Upper lobe of left lung (tissue), 4 donors: ENCODE data around the gene GPR180.

Source experiments
- EP300 ChIP-seq, 4 donors: sonication (generic); formaldehyde crosslinking; IDR thresholded peaks; one replicate each; pipeline ENCODE4 v1.5.1; 2017; ENCODE audit warnings: antibody characterized with exemption in 4 of 4, control low read depth in 2 of 4
- POLR2A ChIP-seq, 4 donors: fragments of 450-650 bp; IDR thresholded peaks; one replicate each; pipeline ENCODE4 v1.5.1; 2016 to 2017; ENCODE audit warnings: antibody characterized with exemption in 4 of 4, mild to moderate bottlenecking in 2 of 4
- POLR2AphosphoS5 ChIP-seq, 2 donors: sonication (generic); formaldehyde crosslinking; IDR thresholded peaks; one replicate each; pipeline ENCODE4 v1.5.1; 2017; ENCODE audit warnings: antibody characterized with exemption in 2 of 2
- TF ChIP-seq, protein P1 (sequence below), 6 experiments: fragments of 450-650 bp in 4 of 6; fragments of 200-600 bp in 2 of 6; sonication (generic) in 2 of 6; IDR thresholded peaks; one replicate each; pipeline ENCODE4 v1.5.1; 2016 to 2019; ENCODE audit warnings: antibody characterized with exemption in 6 of 6

DNA sequence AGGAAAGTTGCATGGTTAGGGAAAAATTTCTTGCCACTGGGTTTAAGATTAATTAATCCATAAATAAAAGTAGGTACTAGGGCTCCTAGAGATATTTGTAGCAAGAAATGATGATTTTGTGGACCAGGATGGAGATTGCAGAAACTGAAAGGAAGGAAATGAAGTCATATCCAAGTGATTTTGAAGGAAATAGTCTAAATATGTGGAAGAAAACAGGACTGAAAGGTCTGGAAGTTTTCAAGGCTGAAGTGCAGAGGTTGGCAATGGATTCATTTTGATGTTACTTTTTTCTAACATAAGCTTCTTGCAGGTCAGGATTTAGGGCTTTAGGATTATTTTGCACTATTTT lies 57.9 kb downstream of the GPR180 start:
- TF ChIP-seq, protein P1, sequence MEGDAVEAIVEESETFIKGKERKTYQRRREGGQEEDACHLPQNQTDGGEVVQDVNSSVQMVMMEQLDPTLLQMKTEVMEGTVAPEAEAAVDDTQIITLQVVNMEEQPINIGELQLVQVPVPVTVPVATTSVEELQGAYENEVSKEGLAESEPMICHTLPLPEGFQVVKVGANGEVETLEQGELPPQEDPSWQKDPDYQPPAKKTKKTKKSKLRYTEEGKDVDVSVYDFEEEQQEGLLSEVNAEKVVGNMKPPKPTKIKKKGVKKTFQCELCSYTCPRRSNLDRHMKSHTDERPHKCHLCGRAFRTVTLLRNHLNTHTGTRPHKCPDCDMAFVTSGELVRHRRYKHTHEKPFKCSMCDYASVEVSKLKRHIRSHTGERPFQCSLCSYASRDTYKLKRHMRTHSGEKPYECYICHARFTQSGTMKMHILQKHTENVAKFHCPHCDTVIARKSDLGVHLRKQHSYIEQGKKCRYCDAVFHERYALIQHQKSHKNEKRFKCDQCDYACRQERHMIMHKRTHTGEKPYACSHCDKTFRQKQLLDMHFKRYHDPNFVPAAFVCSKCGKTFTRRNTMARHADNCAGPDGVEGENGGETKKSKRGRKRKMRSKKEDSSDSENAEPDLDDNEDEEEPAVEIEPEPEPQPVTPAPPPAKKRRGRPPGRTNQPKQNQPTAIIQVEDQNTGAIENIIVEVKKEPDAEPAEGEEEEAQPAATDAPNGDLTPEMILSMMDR (IDR thresholded peaks at IDR 0.05), result no peak
- TF ChIP-seq POLR2A (IDR thresholded peaks at IDR 0.05) (no peak), POLR2AphosphoS5 (IDR thresholded peaks at IDR 0.05) (no peak), EP300 (IDR thresholded peaks at IDR 0.05) (no peak)
